ENCODE results near the gene CD300LB.

CD300LB gene

GRCh38 chr17:74568106-74568873, 37.0 kb upstream of the CD300LB start:
- no peak overlapping the region for H2AFZ ChIP-seq (ENCODE audit: low read depth)
- H3K27me3 ChIP-seq (ENCODE audit: insufficient read depth, low read depth), result peaks cover 60% of the 10 kb centered on the region
- H3K4me2 ChIP-seq, result no peak overlapping the region
- TF ChIP-seq CTCF (conservative IDR thresholded peaks at IDR 0.05; ENCODE audit: low read depth, low read length), result no peak
- peaks cover 5% of the 10 kb centered on the region for H3K4me1 ChIP-seq (ENCODE audit: low read depth, poor library complexity, severe bottlenecking)
- no peak overlapping the region for H3K4me3 ChIP-seq (IDR thresholded peaks at IDR 0.05; ENCODE audit: insufficient read depth, low read depth, low read length)
- no peaks in the 10 kb centered on the region for H3K79me2 ChIP-seq (ENCODE audit: insufficient read depth, low read depth)
- H3K36me3 ChIP-seq (ENCODE audit: insufficient read depth), result no peaks in the 10 kb centered on the region
- H3K27ac ChIP-seq, result no peak overlapping the region
- no peaks in the 10 kb centered on the region for H4K20me1 ChIP-seq (ENCODE audit: insufficient read depth)
- H3K9ac ChIP-seq, result no peak overlapping the region

- Histone ChIP-seq H3K36me3 (ENCODE audit: insufficient read depth) (no peaks in the 10 kb centered on the region), H3K4me3 (IDR thresholded peaks at IDR 0.05; ENCODE audit: insufficient read depth, low read depth, low read length) (no peak within 1 kb of the TSS), H3K4me1 (ENCODE audit: low read depth, poor library complexity, severe bottlenecking) (peaks cover 5% of the 10 kb centered on the region), H3K27ac (no peak within 1 kb of the TSS), H2AFZ (ENCODE audit: low read depth) (no peak within 1 kb of the TSS), H3K79me2 (ENCODE audit: insufficient read depth, low read depth) (no peaks in the 10 kb centered on the region), H3K27me3 (ENCODE audit: insufficient read depth, low read depth) (peaks cover 54% of the 10 kb centered on the region), H3K9ac (no peak within 1 kb of the TSS), H3K4me2 (no peak within 1 kb of the TSS), H4K20me1 (ENCODE audit: insufficient read depth) (no peaks in the 10 kb centered on the region)
- TF ChIP-seq CTCF (conservative IDR thresholded peaks at IDR 0.05; ENCODE audit: low read depth, low read length), result no peak
Measured at GRCh38 chr17:74567397-74567796, 36.1 kb upstream of the CD300LB start, which contains the start of gene CD300H. CD300H (minus strand) TSS chr17:74567509.

- peaks cover 5% of the 10 kb centered on the region for H3K4me1 ChIP-seq (ENCODE audit: low read depth, poor library complexity, severe bottlenecking)
- no peak overlapping the region for H3K27ac ChIP-seq
- no peak overlapping the region for H3K9ac ChIP-seq
- no peak overlapping the region for H3K4me2 ChIP-seq
- peak; percentile 73 for TF ChIP-seq CTCF (conservative IDR thresholded peaks at IDR 0.05; ENCODE audit: low read depth, low read length)
- H3K27me3 ChIP-seq (ENCODE audit: insufficient read depth, low read depth), result peaks cover 60% of the 10 kb centered on the region
- no peak overlapping the region for H3K4me3 ChIP-seq (IDR thresholded peaks at IDR 0.05; ENCODE audit: insufficient read depth, low read depth, low read length)
- H2AFZ ChIP-seq (ENCODE audit: low read depth), result no peak overlapping the region
- no peaks in the 10 kb centered on the region for H3K36me3 ChIP-seq (ENCODE audit: insufficient read depth)
- H3K79me2 ChIP-seq (ENCODE audit: insufficient read depth, low read depth), result no peaks in the 10 kb centered on the region
- H4K20me1 ChIP-seq (ENCODE audit: insufficient read depth), result no peaks in the 10 kb centered on the region
Measured at GRCh38 chr17:74566132-74566753, 35.0 kb upstream of the CD300LB start.

GRCh38 chr17:74565126-74565525, 33.9 kb upstream of the CD300LB start:
- Histone ChIP-seq H3K79me2 (ENCODE audit: insufficient read depth, low read depth) (no peaks in the 10 kb centered on the region), H4K20me1 (ENCODE audit: insufficient read depth) (no peaks in the 10 kb centered on the region), H3K36me3 (ENCODE audit: insufficient read depth) (no peaks in the 10 kb centered on the region), H3K4me2 (no peak overlapping the region), H2AFZ (ENCODE audit: low read depth) (no peak overlapping the region), H3K4me3 (IDR thresholded peaks at IDR 0.05; ENCODE audit: insufficient read depth, low read depth, low read length) (no peak overlapping the region), H3K27me3 (ENCODE audit: insufficient read depth, low read depth) (peaks cover 61% of the 10 kb centered on the region), H3K9ac (no peak overlapping the region), H3K27ac (no peak overlapping the region), H3K4me1 (ENCODE audit: low read depth, poor library complexity, severe bottlenecking) (peaks cover 5% of the 10 kb centered on the region)
- no peak for TF ChIP-seq CTCF (conservative IDR thresholded peaks at IDR 0.05; ENCODE audit: low read depth, low read length)

Data from KMS-11 (cell line).